Nucleus accumbens (tissue), 56 donors: ENCODE results near the gene IQCM.
"Not testable (repeated sequence)": the region's sequence is repeated elsewhere in the genome, so short reads cannot be mapped to it uniquely, and the experiment has no call there.

Source experiments
- DNase-seq, 56 donors: peaks; one replicate each; lab custom pipeline; 2025; lab: John Stamatoyannopoulos, UW

IQCM gene

DNA sequence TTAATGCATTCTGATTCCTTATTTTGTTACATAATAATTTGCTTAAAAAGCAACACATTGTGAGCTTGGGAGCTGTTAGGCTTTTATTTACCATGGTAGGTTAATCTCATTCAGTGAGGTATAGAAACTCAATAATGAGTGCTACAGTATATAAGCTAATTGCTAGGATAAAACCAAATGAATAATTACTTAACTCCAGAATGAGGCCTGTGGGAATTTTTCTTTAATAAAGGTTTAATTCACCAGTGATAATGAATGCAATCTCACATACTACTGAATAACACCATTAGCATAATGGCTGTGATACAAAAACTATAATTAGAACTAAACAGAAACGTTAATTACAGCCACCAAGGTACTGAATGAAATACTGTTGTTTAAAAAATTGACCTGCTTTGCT lies 326.3 kb downstream of the IQCM start:
- DNase-seq, result no peak

DNA sequence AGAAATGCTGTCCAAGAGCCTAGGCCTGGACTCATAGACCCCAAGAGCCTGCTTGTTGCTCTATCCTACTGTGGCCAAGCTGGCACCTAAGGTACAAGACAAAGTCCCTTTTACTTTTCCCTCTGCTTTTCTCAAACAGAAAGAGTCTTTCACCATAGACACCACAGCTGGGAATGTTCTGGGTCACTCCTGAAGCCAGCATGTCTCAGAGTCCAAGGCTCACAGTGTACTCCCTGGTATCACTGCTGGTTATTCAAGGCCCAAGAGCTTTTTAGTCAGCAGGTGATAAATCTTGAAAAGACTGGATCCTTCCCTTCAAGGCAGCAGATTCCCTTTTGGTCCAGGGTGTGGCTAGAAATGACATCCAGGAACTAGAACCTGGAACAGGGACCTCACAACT lies 328.8 kb downstream of the IQCM start:
- DNase-seq, result no peak

- not testable (repeated sequence) for DNase-seq
These were observed 347.0 kb downstream of the IQCM start for GRCh38 chr4:149468669-149469068.

GRCh38 chr4:149466446-149466845 lies 349.2 kb downstream of the IQCM start:
- no peak for DNase-seq

- DNase-seq, result no peak
These were observed 349.7 kb downstream of the IQCM start for GRCh38 chr4:149465955-149466354.

DNA sequence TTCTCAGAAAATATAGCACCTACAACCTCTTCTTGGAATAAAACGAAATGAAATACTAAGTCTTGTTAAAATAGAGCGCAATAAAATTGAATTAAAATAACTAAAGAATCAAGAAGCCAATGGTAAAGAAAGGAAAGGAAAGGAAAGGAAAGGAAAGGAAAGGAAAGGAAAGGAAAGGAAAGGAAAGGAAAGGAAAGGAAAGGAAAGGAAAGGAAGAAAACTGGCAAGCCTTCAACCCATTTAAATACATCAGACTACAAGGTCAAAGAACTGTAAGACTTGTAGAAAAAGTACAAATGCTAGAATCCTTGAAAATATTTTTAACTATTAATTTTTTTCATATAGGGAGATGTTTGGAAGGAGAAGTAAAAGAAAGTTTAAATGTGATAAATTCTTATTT lies 372.1 kb downstream of the IQCM start:
- DNase-seq, result no peak

- no peak for DNase-seq
These were observed 374.3 kb downstream of the IQCM start for GRCh38 chr4:149441338-149441737.

DNA sequence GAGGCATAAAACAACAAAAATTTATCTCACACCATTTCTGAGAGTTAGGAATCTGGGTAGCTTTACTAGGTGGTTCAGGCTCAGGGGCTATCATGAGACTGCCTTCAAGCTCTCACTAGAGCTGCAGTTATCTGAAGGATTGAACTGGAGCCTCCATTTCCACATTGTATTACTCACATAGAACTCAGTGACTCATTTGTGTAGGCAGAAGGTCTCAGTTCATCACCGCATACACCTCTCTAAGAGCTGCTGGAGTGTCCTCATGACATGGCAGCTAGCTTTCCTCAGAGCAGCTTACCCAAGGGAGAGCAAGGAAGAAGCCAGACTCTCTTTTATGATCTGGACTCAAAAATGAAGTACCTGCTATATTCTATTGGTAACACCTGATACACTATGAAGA lies 389.2 kb downstream of the IQCM start:
- no peak for DNase-seq

GRCh38 chr4:149409555-149409962 lies 406.1 kb downstream of the IQCM start:
- peak in 6 of 56 donors; percentile 0 to 19 (median 1) for DNase-seq

GRCh38 chr4:149409146-149409545 lies 406.5 kb downstream of the IQCM start:
- DNase-seq, result peak in 10 of 56 donors; percentile 1 to 81 (median 6)

GRCh38 chr4:149404143-149404542 lies 411.5 kb downstream of the IQCM start:
- DNase-seq, result no peak

- no peak for DNase-seq
These were observed 412.6 kb downstream of the IQCM start for GRCh38 chr4:149403081-149403480.

GRCh38 chr4:149398993-149399392 lies 416.6 kb downstream of the IQCM start:
- DNase-seq, result no peak

GRCh38 chr4:149370785-149371420 lies 444.7 kb downstream of the IQCM start:
- DNase-seq, result no peak

DNA sequence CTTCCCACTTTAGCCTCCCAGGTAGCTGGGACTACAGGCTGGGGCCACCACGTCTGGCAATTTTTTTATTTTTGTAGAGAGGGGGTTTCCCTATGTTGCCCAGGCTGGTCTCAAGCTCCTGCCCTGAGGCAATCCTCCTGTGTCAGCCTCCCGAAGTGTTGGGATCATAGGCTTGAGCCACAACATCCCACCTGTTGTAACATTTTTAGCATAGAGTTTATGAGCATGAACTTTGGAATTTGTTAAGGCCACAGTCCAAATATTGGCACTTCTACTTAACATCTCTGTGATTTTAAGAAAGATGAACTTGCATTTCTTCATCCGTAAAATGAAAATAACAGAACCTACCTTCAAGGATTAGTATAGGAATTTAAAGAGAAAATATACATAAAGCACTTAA lies 445.6 kb downstream of the IQCM start:
- DNase-seq, result no peak

DNA sequence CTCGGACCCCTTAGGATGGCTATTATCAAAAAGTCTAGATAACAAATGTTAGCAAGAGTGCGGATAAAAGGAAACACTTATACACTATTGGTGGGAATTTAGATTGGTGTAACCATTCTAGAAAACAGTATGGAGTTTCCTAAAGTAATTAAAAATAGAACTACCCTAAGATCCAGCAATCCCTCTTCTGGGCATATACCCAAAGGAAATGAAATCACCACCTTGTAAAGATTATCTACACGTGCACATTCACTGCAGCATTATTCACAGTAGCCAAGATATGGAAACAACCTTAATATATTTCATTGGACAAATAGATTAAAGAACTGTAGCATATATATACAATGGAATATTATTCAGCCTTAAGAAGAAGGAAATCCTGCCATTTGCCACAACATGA lies 462.4 kb downstream of the IQCM start:
- DNase-seq, result no peak

DNA sequence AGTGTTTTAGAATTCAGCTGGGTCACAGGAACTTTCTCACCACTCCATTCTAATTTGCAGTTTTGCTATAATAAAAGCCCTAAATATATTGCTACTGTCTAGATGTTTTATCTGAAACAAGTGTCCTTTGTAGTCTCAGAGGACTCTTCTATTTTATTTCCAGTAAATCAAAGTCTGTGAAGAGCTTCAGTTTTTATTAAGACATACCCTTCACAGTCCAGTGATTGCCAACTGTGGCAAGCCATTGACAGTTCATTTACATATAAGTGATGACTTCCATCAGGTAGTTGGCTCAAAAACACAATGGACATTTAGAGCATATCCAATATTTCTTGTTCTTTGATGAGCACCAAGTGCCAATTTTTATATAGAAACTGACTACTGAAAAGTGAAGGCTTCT lies 466.1 kb downstream of the IQCM start:
- DNase-seq, result no peak

DNA sequence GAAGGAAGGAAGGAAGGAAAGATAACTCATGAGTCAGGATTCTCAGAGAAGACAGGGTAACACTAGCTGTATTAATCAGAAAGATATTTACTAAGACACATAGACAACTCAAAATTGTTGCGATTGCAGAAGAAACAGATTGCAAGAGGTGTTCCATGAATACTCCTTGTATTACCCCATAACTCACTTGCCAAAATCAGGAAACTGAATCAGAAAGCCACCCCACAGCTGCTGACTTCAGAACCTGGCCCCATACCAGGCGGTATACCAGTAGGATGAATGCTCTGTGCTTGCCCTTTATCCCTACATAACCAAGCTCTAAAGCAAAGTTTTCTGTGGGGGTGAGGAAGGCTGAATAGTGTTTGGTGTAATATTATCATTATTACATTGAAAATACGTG lies 468.5 kb downstream of the IQCM start:
- DNase-seq, result no peak

DNA sequence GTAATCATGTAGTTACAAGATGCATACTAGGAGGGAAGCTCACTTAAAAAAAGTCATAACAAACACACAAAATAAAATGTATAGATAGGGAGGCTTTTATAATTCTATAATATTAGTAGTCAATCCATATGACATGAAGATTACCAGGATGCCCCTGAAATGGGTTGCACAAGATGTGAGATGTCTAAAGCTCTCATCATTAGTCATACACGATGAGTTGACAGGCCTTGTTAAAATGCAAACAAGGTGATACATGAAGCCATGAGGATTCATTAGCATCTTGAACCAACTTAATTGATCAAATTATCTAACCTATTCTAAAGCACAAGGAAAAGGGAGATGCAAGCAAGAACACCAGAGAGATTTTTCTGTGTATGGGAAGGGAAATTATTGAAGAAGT lies 470.2 kb downstream of the IQCM start:
- DNase-seq, result no peak

- no peak for DNase-seq
These were observed 471.2 kb downstream of the IQCM start for GRCh38 chr4:149344436-149344835.

GRCh38 chr4:149343614-149344013 lies 472.0 kb downstream of the IQCM start:
- no peak for DNase-seq

DNA sequence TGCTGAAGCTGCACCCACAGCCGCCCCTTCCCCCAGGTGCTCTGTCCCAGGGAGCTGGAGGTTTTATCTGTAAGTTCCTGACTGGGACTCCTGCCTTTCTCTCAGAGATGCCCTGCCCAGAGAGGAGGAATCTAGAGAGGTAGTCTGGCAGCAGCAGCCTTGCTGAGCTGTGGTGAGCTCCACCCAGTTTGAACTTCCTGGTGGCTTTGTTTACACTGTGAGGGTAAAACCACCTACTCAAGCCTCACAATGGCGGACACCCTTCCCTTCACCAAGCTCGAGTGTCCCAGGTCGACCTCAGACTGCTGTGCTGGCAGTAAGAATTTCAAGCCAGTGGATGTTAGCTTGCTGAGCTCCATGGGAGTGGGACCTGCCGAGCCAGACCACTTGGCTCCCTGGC lies 474.5 kb downstream of the IQCM start:
- not testable (repeated sequence) for DNase-seq

DNA sequence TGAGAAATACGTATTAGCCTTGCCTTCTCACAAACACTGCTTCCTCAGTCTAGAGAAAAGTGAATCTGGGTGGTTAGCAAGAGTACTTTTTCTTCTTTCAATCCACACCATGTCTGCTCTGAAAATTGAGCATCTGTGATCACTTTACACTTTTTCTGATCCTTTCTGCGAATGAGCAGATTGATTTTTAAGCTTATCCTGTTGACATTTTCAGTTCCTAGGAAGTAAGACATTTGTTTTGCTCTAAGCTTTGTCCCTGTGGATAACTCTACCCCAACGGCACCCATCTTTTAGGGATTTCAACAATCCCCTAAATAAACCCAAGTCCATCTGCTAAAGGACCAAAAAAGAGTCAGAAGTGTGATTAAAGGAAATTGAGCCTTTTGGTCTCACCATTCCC lies 487.5 kb downstream of the IQCM start:
- DNase-seq, result no peak
